CD4-positive, alpha-beta memory T cell (primary cell): Measurements from ENCODE around the gene TCERG1. TPM values are rescaled to one million over a fixed set of nuclear protein-coding genes. Genes with fewer than 3 reads are reported as not detected.

ENCODE experiments used
- CTCF ChIA-PET: fragments of 350-600 bp; sonication (Branson Sonifier 250); formaldehyde crosslinking; loops from one replicate; lab custom pipeline; 2021; ENCODE audit warnings: inconsistent platforms; ENCODE audit not compliant: partially characterized antibody; lab: Charles Lee
- POLR2A ChIA-PET: fragments of 350-600 bp; sonication (Branson Sonifier 250); formaldehyde crosslinking; loops from one replicate; lab custom pipeline; 2021; ENCODE audit not compliant: partially characterized antibody; lab: Charles Lee
- DNase-seq, 5 donors: peaks; one replicate each; pipeline versions ENCODE4 v3.0.0 to v3.0.0-alpha.2; 2020 to 2022; ENCODE audit warnings: mixed read lengths in 1 of 5
- H3K27ac ChIP-seq: one replicate; pipeline ENCODE4 v1.7.0; 2013; ENCODE audit warnings: low read depth, low read length
- H3K27me3 ChIP-seq: 2 replicates; pipeline ENCODE4 v1.7.0; 2013; ENCODE audit warnings: mild to moderate bottlenecking, low read length, moderate library complexity; ENCODE audit not compliant: insufficient read depth
- H3K36me3 ChIP-seq: 2 replicates; pipeline ENCODE4 v1.7.0; 2013; ENCODE audit warnings: mild to moderate bottlenecking, low read length, moderate library complexity; ENCODE audit not compliant: insufficient read depth
- H3K4me1 ChIP-seq: 2 replicates; pipeline ENCODE4 v1.7.0; 2013; ENCODE audit warnings: mild to moderate bottlenecking, low read length, moderate library complexity; ENCODE audit not compliant: insufficient read depth
- H3K4me3 ChIP-seq, 2 donors: one replicate each; pipeline ENCODE4 v1.7.0; 2013; ENCODE audit warnings: low read length in 2 of 2, mild to moderate bottlenecking in 1 of 2
- H3K9me3 ChIP-seq, 2 donors: one replicate each; pipeline ENCODE4 v1.7.0; 2013; ENCODE audit warnings: low read length in 2 of 2, control low read depth in 1 of 2; ENCODE audit not compliant: control insufficient read depth in 1 of 2
- H3K27ac Mint-ChIP-seq, 7 donors: one replicate each; pipeline ENCODE4 v1.8.0; 2020 to 2021; ENCODE audit warnings: mixed read lengths in 7 of 7, mild to moderate bottlenecking in 6 of 7, inconsistent platforms in 3 of 7, moderate library complexity in 3 of 7
- H3K27me3 Mint-ChIP-seq, 2 donors: one replicate each; pipeline ENCODE4 v1.8.0; 2020 to 2021; ENCODE audit warnings: mixed read lengths in 2 of 2
- H3K36me3 Mint-ChIP-seq, 2 donors: one replicate each; pipeline ENCODE4 v1.8.0; 2020 to 2021; ENCODE audit warnings: mixed read lengths in 2 of 2, inconsistent platforms in 1 of 2, mild to moderate bottlenecking in 1 of 2
- H3K4me1 Mint-ChIP-seq, 4 donors: one replicate each; pipeline ENCODE4 v1.8.0; 2020 to 2021; ENCODE audit warnings: mixed read lengths in 4 of 4, mild to moderate bottlenecking in 1 of 4
- H3K4me3 Mint-ChIP-seq, 8 donors: one replicate each; pipeline ENCODE4 v1.8.0; 2020 to 2021; ENCODE audit warnings: mixed read lengths in 8 of 8, mild to moderate bottlenecking in 7 of 8, moderate library complexity in 6 of 8, inconsistent platforms in 3 of 8
- H3K9me3 Mint-ChIP-seq, 8 donors: one replicate each; pipeline ENCODE4 v1.8.0; 2020 to 2021; ENCODE audit warnings: mixed read lengths in 8 of 8, mild to moderate bottlenecking in 5 of 8, inconsistent platforms in 3 of 8, moderate library complexity in 1 of 8
- intact Hi-C: fragments of 100-400 bp; cut with micrococcal nuclease; formaldehyde crosslinking; loops from one replicate; pipeline ENCODE4 v1.15.1; 2023
- polyA plus RNA-seq, 2 donors: library from polyadenylated mRNA; unstranded; fragments of 300-500 nt; fragmentation: Illumina TruSeq; gene quantifications; one replicate each; pipeline ENCODE4 v1.2.3, GENCODE V29; 2021
- total RNA-seq, 2 experiments: library from RNA; stranded (reverse); gene quantifications; one replicate each; pipeline ENCODE4 v1.2.3, GENCODE V29; 2021

TCERG1 gene
- total RNA-seq (10 to 100 TPM; 67.9 to 68.5 TPM), polyA plus RNA-seq (10 to 100 TPM; 20.3 to 46.4 TPM)

DNA sequence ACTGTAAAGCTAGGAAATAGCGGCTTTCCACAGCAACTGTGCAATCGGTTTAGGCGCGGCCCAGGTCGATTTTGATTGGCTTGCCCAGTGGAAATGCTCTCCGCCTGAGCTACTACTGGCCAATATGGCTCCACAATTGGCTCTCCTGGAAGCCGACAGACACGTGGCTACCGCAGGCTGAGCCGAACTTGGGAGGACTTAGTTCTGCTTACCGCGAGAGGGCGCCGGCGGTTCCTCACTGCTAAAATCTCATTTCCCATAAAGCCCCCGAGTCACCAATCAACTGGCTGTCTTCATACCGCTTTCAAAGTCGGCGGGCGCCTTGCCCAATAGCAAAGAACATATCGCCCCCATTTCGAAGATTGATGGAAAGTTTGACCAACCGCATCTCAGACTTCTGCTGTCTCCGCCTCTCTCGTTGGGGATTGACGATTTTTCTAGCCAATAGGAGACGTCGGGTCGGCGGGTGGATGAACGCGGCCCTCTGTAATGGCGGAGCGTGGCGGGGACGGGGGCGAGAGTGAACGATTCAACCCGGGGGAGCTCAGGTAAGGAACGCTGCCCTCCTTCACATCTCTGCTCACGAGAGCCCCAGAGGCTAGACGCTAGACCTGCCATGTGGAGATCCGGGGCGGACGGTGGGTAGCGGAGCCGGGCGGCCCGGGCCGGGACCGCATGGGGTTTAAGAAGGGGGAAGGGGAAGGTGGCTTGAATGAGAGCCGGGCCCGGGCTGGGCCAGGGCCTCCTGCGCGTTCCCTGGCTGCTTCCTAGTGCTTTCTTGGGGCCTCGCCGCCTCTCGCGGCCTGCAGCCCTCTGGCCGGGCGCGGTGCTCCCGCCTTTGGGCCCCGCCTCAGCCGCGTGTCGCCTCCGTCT, at the start of gene TCERG1:
Gene TCERG1, plus strand, starts transcription at position 473 of the 873 bp plus-strand sequence. Its CDS starts 17 bp downstream, at position 490.
- H3K27me3 ChIP-seq: no peaks in the 10 kb centered on the region
- H3K4me1 Mint-ChIP-seq: peaks cover 29 to 49% (median 39%) of the 10 kb centered on the region in 4 donors
- H3K9me3 Mint-ChIP-seq: no peaks in the 10 kb centered on the region
- no peaks in the 10 kb centered on the region for H3K36me3 ChIP-seq
- peak within 1 kb of the TSS; percentile 97 to 100 (median 99) for H3K4me3 Mint-ChIP-seq
- peak within 1 kb of the TSS; percentile 79 to 94 for H3K4me3 ChIP-seq
- peak within 1 kb of the TSS; percentile 88 for H3K27ac ChIP-seq
- ChIA-PET POLR2A (interaction anchor here (1.4 to 1.7 kb wide), 2 partner anchors 244 to 264 kb away, joined by 5 to 7 read pairs; partner anchors contain the start of genes LARS1 and RBM27), CTCF (interaction anchor here (0.7 to 1.6 kb wide), 12 partner anchors 10 to 265 kb away, joined by 3 to 14 read pairs (median 4); partner anchors contain the start of gene LARS1)
- H3K27ac Mint-ChIP-seq: peak within 1 kb of the TSS; percentile 97 to 100 (median 99)
- H3K36me3 Mint-ChIP-seq: peaks cover 0 to 8% of the 10 kb centered on the region in 2 donors
- intact Hi-C loops: loop anchor here (1.0 to 5.0 kb wide), 4 partner anchors 244 to 1936 kb away; partner anchors contain the start of genes FBXO38, LARS1 and RBM27
- H3K27me3 Mint-ChIP-seq: no peaks in the 10 kb centered on the region
- H3K9me3 ChIP-seq: no peaks in the 10 kb centered on the region
- H3K4me1 ChIP-seq: peaks cover 38% of the 10 kb centered on the region
- DNase-seq: peak; percentile 99

- Histone ChIP-seq H3K27me3 (peaks cover 8% of the 10 kb centered on the region), H3K36me3 (no peaks in the 10 kb centered on the region), H3K4me1 (no peaks in the 10 kb centered on the region), H3K27ac (no peak overlapping the region), H3K9me3 (no peaks in the 10 kb centered on the region), H3K4me3 (no peak overlapping the region)
- H3K36me3 Mint-ChIP-seq: no peaks in the 10 kb centered on the region
- ChIA-PET POLR2A (no interaction called here), CTCF (no interaction called here)
- no peak overlapping the region for H3K4me3 Mint-ChIP-seq
- H3K27me3 Mint-ChIP-seq: peaks cover 20 to 26% of the 10 kb centered on the region in 2 donors
- H3K9me3 Mint-ChIP-seq: no peaks in the 10 kb centered on the region
- peaks cover 0 to 1% (median under 1%) of the 10 kb centered on the region in 4 donors for H3K4me1 Mint-ChIP-seq
- no peak for DNase-seq
- H3K27ac Mint-ChIP-seq: no peak overlapping the region
- intact Hi-C loops: no loop called here
These were observed 48.3 kb upstream of the TCERG1 start for GRCh38 chr5:146398826-146399225.

GRCh38 chr5:146399481-146399880, 47.7 kb upstream of the TCERG1 start:
- intact Hi-C loops: no loop called here
- H3K36me3 Mint-ChIP-seq: no peaks in the 10 kb centered on the region
- peaks cover 20 to 22% of the 10 kb centered on the region in 2 donors for H3K27me3 Mint-ChIP-seq
- POLR2A ChIA-PET: no interaction called here
- no peak for DNase-seq
- Histone ChIP-seq H3K27me3 (peaks cover 8% of the 10 kb centered on the region), H3K36me3 (no peaks in the 10 kb centered on the region), H3K4me3 (no peak overlapping the region), H3K27ac (no peak overlapping the region), H3K9me3 (no peaks in the 10 kb centered on the region), H3K4me1 (no peaks in the 10 kb centered on the region)
- no peak overlapping the region for H3K27ac Mint-ChIP-seq
- peaks cover 0 to 1% (median under 1%) of the 10 kb centered on the region in 4 donors for H3K4me1 Mint-ChIP-seq
- CTCF ChIA-PET: no interaction called here
- no peaks in the 10 kb centered on the region for H3K9me3 Mint-ChIP-seq
- no peak overlapping the region for H3K4me3 Mint-ChIP-seq

DNA sequence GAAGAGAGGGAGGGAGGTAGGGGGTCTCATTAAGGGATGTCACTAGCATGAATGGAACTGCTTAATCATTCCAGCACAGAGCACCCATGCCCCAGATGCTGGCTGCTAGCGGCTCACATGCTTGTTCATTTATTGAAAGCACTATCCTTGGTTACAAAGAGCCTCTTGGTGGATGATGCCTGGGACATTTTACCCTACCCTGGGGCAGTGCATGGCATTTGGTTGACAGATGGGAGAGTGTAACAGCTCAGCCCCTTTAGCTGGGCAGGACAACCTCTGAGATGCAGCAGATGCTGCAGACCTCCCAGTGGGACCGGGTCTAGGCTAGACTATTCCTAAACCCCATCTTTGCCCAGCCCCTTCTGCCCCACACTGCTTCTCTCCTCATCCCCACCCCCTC, 46.9 kb upstream of the TCERG1 start:
- CTCF ChIA-PET: no interaction called here
- no peaks in the 10 kb centered on the region for H3K9me3 Mint-ChIP-seq
- intact Hi-C loops: no loop called here

DNA sequence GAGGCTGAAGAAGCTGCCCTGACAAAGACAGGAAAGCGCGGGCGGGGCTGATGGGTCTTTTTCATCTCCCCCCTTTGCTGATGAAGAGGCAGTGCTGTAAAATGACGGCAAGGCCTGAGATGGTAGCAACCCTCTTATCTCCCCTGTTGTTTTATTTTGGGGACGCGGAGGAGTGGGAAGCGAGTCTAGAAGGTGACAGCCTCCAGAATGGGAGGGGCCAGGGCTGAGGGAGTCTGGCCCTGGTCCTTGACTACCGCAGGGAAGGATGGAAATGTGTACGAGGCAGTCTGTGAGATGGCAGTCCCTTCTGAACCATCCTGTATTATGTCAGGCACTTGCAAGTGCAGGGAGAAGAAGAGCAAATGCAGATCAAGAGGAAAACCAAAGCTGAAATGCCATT, 46.1 kb upstream of the TCERG1 start:
- Histone ChIP-seq H3K36me3 (no peaks in the 10 kb centered on the region), H3K27ac (no peak overlapping the region), H3K4me3 (no peak overlapping the region), H3K27me3 (peaks cover 6% of the 10 kb centered on the region), H3K9me3 (no peaks in the 10 kb centered on the region), H3K4me1 (no peaks in the 10 kb centered on the region)
- peaks cover 0 to 1% (median under 1%) of the 10 kb centered on the region in 4 donors for H3K4me1 Mint-ChIP-seq
- H3K4me3 Mint-ChIP-seq: no peak overlapping the region
- peaks cover 18% of the 10 kb centered on the region in 2 donors for H3K27me3 Mint-ChIP-seq
- intact Hi-C loops: no loop called here
- no peaks in the 10 kb centered on the region for H3K36me3 Mint-ChIP-seq
- no peaks in the 10 kb centered on the region for H3K9me3 Mint-ChIP-seq
- no peak for DNase-seq
- CTCF ChIA-PET: no interaction called here
- POLR2A ChIA-PET: no interaction called here
- H3K27ac Mint-ChIP-seq: no peak overlapping the region

More for the DNA sequence above, 46.9 kb upstream of the TCERG1 start:
- H3K27ac Mint-ChIP-seq: no peak overlapping the region
- peaks cover 18% of the 10 kb centered on the region in 2 donors for H3K27me3 Mint-ChIP-seq
- no peak for DNase-seq
- Histone ChIP-seq H3K4me1 (no peaks in the 10 kb centered on the region), H3K9me3 (no peaks in the 10 kb centered on the region), H3K27ac (no peak overlapping the region), H3K27me3 (peaks cover 6% of the 10 kb centered on the region), H3K4me3 (no peak overlapping the region), H3K36me3 (no peaks in the 10 kb centered on the region)
- H3K36me3 Mint-ChIP-seq: no peaks in the 10 kb centered on the region
- H3K4me1 Mint-ChIP-seq: peaks cover 0 to 1% (median under 1%) of the 10 kb centered on the region in 4 donors
- POLR2A ChIA-PET: no interaction called here
- H3K4me3 Mint-ChIP-seq: no peak overlapping the region

- POLR2A ChIA-PET: no interaction called here
- Mint-ChIP-seq H3K4me1 (peaks cover 0 to 1% (median under 1%) of the 10 kb centered on the region in 4 donors), H3K36me3 (no peaks in the 10 kb centered on the region), H3K9me3 (no peaks in the 10 kb centered on the region), H3K27ac (no peak overlapping the region), H3K27me3 (peaks cover 12 to 15% of the 10 kb centered on the region in 2 donors), H3K4me3 (no peak overlapping the region)
- no peaks in the 10 kb centered on the region for H3K4me1 ChIP-seq
- no peak for DNase-seq
- CTCF ChIA-PET: no interaction called here
- no peak overlapping the region for H3K27ac ChIP-seq
- intact Hi-C loops: no loop called here
- no peaks in the 10 kb centered on the region for H3K36me3 ChIP-seq
- no peaks in the 10 kb centered on the region for H3K9me3 ChIP-seq
- H3K4me3 ChIP-seq: no peak overlapping the region
- peaks cover 6% of the 10 kb centered on the region for H3K27me3 ChIP-seq
These were observed 44.2 kb upstream of the TCERG1 start for GRCh38 chr5:146402949-146403348.

DNA sequence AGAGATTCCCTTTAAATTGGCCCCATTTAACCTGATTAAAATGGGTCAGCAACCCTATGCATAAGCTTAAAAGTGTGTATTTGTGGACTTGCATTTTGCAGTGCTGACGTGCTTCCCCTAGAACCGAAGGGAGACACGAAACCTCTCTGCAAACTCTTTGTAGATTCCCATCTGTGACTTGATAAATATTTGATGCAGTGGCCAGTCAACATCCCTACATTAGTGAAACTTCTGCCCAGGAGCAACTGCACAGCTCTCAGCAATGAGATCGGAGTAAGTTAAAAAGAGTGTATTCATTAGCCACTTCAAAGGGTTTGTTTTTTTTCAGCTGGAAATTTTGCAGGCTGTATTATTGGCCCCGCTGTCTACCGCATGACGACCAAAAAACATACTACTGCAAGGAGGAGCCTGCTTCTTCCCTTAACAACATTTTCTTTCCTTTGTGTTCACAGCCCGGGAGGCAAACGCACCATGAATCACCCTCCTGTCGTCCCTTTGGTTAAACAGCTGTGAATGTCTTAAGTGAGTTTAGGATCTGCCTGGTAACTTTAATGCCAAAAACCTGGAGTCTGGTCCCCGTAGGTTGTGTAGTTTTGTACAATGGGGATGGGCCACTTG, 38.0 kb upstream of the TCERG1 start:
- H3K27ac Mint-ChIP-seq: no peak overlapping the region
- Histone ChIP-seq H3K27me3 (no peaks in the 10 kb centered on the region), H3K9me3 (no peaks in the 10 kb centered on the region), H3K4me1 (no peaks in the 10 kb centered on the region), H3K36me3 (no peaks in the 10 kb centered on the region), H3K4me3 (no peak overlapping the region), H3K27ac (no peak overlapping the region)
- POLR2A ChIA-PET: no interaction called here
- no peaks in the 10 kb centered on the region for H3K4me1 Mint-ChIP-seq
- CTCF ChIA-PET: no interaction called here
- intact Hi-C loops: no loop called here
- peaks cover 3% of the 10 kb centered on the region in 2 donors for H3K27me3 Mint-ChIP-seq
- no peaks in the 10 kb centered on the region for H3K9me3 Mint-ChIP-seq
- DNase-seq: no peak
- H3K36me3 Mint-ChIP-seq: no peaks in the 10 kb centered on the region
- H3K4me3 Mint-ChIP-seq: no peak overlapping the region
